ENCODE results near the gene RC3H1.

- TF ChIP-seq EGR1 (conservative IDR thresholded peaks at IDR 0.05) (no peak), ETV5 (CRISPR knock-in tag; IDR thresholded peaks at IDR 0.05; ENCODE audit: low read depth) (no peak), EZH2 (IDR thresholded peaks at IDR 0.05; ENCODE audit: borderline replicate concordance, low read depth, low read length) (no peak), CC2D1A (IDR thresholded peaks at IDR 0.05) (no peak), YBX1 (IDR thresholded peaks at IDR 0.05) (no peak), GTF2F1 (IDR thresholded peaks at IDR 0.05; ENCODE audit: low read depth, low read length) (no peak), POLR2A (conservative IDR thresholded peaks at IDR 0.05) (no peak), BRD9 (IDR thresholded peaks at IDR 0.05; ENCODE audit: low read depth, partially characterized antibody) (no peak), RFX1 (IDR thresholded peaks at IDR 0.05) (no peak), CREM (IDR thresholded peaks at IDR 0.05; ENCODE audit: low read depth) (no peak), POLR2AphosphoS5 (IDR thresholded peaks at IDR 0.05; ENCODE audit: control insufficient read depth, insufficient read depth, low read depth, low read length) (no peak)
These were observed 22.5 kb upstream of the RC3H1 start for GRCh38 chr1:174044418-174045222.

Data from K562 (cell line).